ENCODE results near the gene SLC25A22.

Gene SLC25A22

DNA sequence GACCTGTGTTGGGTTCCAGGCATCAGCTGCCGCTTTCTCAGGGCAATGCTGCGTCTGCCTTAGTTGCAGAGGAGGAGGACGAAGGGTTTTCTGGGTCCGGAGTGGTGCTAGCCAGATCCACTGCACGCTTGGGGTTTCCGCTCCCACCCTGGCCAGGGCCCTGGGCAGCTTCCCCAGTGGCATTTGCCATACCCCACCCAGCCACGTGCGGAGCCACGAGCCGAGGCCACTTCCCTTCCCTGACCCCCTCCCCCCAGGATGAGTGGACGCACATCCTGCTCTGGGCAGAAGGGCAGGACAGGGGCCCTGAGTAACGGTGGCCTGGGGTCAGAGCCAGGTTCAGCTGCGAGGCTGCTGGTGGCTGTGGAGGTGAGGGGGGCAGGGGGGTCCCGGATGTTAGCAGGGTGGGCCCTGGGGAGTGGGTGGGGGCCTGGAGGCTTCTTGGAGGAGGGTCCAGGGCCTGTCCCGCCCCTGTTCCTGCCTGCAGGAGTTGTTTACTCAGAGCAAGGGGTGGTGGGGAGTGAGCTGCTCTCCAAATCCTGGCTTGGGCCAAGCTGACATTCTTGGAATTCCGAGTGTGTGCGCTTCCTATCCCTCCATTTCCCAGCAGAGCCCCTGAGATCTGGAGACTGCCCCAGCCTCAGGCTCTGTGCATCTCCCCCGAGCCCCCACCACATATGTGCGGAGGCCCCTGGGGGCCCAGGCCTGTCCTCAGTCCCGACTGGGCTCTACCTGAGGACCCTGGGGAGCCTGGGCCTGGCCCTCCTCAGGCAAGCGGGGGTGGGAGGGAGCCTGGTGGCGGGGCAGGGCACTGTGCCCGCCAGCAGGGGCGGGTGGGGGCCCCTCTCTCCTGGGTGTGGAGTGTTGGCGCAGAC lies 46.0 kb upstream of the SLC25A22 start:
- H3K4me3 ChIP-seq (ENCODE audit: low read depth, low read length): peak overlapping the region; percentile 85
- TF ChIP-seq, protein P1, sequence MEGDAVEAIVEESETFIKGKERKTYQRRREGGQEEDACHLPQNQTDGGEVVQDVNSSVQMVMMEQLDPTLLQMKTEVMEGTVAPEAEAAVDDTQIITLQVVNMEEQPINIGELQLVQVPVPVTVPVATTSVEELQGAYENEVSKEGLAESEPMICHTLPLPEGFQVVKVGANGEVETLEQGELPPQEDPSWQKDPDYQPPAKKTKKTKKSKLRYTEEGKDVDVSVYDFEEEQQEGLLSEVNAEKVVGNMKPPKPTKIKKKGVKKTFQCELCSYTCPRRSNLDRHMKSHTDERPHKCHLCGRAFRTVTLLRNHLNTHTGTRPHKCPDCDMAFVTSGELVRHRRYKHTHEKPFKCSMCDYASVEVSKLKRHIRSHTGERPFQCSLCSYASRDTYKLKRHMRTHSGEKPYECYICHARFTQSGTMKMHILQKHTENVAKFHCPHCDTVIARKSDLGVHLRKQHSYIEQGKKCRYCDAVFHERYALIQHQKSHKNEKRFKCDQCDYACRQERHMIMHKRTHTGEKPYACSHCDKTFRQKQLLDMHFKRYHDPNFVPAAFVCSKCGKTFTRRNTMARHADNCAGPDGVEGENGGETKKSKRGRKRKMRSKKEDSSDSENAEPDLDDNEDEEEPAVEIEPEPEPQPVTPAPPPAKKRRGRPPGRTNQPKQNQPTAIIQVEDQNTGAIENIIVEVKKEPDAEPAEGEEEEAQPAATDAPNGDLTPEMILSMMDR (IDR thresholded peaks at IDR 0.05; ENCODE audit: low read depth, low read length): no peak
- DNase-seq (ENCODE audit: low read depth, low spot score): peak; percentile 94
- in situ Hi-C loops (cut with HindIII; ENCODE audit: low sequenced_read_pairs): no loop called here

- TF ChIP-seq, protein P1 (IDR thresholded peaks at IDR 0.05; ENCODE audit: low read depth, low read length): no peak
- in situ Hi-C loops (cut with HindIII; ENCODE audit: low sequenced_read_pairs): no loop called here
- DNase-seq (ENCODE audit: low read depth, low spot score): no peak
- peak overlapping the region; percentile 85 for H3K4me3 ChIP-seq (ENCODE audit: low read depth, low read length)
Observed at GRCh38 chr11:843086-843734, 45.1 kb upstream of the SLC25A22 start.

- in situ Hi-C loops (cut with HindIII; ENCODE audit: low sequenced_read_pairs): no loop called here
- H3K4me3 ChIP-seq (ENCODE audit: low read depth, low read length): peak within 1 kb of the TSS; percentile 85
- DNase-seq (ENCODE audit: low read depth, low spot score): peak; percentile 88
- TF ChIP-seq, protein P1 (IDR thresholded peaks at IDR 0.05; ENCODE audit: low read depth, low read length): no peak
Observed at GRCh38 chr11:842370-843002, 44.4 kb upstream of the SLC25A22 start, which contains the start of the genes POLR2L and TSPAN4. Gene POLR2L, minus strand, starts transcription at chr11:842529. Its CDS starts 21 bp downstream, at chr11:842508. Gene TSPAN4, plus strand, starts transcription at chr11:842852. Its CDS starts 7,453 bp downstream, at chr11:850305.

DNA sequence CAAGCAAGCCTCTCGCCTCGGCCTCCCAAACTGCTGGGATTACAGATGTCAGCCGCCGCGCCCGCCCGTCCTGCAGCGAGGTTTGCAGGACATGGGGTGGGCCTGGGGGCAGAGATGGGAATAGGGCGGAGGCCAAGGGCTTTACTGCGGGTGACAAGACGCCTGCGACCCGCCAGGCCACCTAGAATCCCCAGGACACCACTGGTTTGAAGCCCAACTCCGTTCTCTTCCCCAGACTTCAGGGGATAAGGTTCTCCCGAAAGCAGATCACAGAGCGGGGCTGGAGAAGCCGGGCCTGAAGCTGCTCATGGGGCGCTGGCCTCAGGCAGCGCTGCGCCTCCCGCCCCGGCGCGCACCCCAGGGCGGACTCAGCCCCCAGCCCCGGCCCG lies 43.9 kb upstream of the SLC25A22 start:
- no peak for DNase-seq (ENCODE audit: low read depth, low spot score)
- in situ Hi-C loops (cut with HindIII; ENCODE audit: low sequenced_read_pairs): no loop called here
- peak overlapping the region; percentile 85 for H3K4me3 ChIP-seq (ENCODE audit: low read depth, low read length)
- TF ChIP-seq, protein P1 (IDR thresholded peaks at IDR 0.05; ENCODE audit: low read depth, low read length): no peak

DNA sequence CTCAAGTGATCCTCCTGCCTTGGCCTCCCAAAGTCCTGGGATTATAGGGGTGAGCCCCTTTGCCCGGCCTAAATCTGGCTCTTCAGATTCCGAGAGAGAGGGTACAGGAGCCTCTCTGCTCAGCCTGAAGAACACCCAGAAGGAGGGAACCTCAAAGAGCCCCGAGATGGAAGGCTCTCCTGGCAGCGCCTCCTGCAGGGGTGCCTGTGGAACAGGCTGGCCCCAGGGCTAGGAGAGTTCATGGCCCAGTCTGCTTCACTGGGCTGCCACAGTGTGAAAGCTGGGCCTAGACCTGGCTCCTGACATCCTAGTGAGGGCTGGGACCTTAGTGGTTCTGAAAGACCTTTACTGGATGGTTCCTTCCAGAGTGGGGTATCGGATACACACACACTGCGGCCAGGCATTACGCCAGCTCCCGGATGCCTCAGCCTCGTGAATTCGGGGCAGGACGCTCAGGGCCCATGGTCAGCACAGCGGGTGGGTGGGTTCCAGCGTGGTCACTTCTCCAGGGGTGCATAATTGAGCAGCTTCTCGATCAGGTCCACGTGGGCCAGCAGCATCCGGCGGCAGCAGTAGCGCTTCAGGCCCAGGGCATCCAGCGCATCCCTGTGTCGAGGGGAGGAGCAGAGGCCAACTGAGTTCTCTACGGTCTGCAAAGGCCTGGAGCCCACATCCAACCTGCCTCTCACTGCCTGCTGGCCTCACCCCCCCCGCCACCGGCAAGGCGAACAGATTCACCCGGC lies 42.0 kb upstream of the SLC25A22 start:
- no peak overlapping the region for H3K4me3 ChIP-seq (ENCODE audit: low read depth, low read length)
- no peak for DNase-seq (ENCODE audit: low read depth, low spot score)
- TF ChIP-seq, protein P1 (IDR thresholded peaks at IDR 0.05; ENCODE audit: low read depth, low read length): peak; percentile 53
- in situ Hi-C loops (cut with HindIII; ENCODE audit: low sequenced_read_pairs): no loop called here

DNA sequence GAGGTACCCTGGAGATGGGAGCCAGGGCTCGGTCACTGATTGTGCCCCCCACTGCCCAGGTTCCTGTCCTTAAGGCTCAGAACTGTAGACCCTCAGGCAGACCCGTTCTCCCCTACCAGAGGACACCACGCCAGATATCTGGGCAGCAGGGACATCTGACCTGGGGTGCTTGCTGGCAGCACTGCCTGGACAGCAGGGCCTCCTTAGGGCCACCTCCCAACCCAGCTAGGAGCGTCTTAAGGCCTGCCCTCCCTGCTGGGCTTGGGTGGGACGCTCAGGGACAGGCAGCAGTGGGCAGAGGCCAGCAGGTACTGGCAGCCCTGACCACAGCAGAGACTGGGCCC lies 41.2 kb upstream of the SLC25A22 start:
- in situ Hi-C loops (cut with HindIII; ENCODE audit: low sequenced_read_pairs): no loop called here
- no peak for DNase-seq (ENCODE audit: low read depth, low spot score)
- TF ChIP-seq, protein P1 (IDR thresholded peaks at IDR 0.05; ENCODE audit: low read depth, low read length): no peak
- no peak overlapping the region for H3K4me3 ChIP-seq (ENCODE audit: low read depth, low read length)
